ENCODE results near the gene KDM1A.

DNA sequence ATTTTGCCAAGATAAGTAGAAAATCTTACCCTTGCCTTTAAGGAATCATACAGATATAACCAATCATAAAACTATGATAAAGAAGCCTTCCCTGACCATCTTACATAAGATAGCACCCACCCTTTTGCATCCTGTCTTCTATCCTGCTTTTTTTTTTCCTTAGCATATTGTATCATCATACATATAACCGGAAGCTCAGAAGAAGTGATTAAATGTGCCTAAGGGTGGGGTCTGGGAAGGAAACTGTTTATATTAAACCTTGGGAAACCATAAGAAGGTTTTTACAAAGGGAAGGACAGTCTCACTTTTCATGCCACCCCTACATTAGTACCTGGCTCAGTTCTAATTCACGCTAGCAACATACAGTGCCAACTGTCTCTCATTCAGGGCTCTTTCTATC, 82.6 kb downstream of the KDM1A start:
- TF ChIP-seq, protein P1, sequence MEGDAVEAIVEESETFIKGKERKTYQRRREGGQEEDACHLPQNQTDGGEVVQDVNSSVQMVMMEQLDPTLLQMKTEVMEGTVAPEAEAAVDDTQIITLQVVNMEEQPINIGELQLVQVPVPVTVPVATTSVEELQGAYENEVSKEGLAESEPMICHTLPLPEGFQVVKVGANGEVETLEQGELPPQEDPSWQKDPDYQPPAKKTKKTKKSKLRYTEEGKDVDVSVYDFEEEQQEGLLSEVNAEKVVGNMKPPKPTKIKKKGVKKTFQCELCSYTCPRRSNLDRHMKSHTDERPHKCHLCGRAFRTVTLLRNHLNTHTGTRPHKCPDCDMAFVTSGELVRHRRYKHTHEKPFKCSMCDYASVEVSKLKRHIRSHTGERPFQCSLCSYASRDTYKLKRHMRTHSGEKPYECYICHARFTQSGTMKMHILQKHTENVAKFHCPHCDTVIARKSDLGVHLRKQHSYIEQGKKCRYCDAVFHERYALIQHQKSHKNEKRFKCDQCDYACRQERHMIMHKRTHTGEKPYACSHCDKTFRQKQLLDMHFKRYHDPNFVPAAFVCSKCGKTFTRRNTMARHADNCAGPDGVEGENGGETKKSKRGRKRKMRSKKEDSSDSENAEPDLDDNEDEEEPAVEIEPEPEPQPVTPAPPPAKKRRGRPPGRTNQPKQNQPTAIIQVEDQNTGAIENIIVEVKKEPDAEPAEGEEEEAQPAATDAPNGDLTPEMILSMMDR (IDR thresholded peaks at IDR 0.05): no peak
- TF ChIP-seq POLR2A (IDR thresholded peaks at IDR 0.05): no peak
